Muscle layer of duodenum (tissue), 2 donors: Measurements from ENCODE around the gene RRAS2.

Experiments used
- H3K27ac ChIP-seq: one replicate; pipeline ENCODE4 v1.7.0; 2013; ENCODE audit warnings: mild to moderate bottlenecking, low read length
- H3K27me3 ChIP-seq: one replicate; pipeline ENCODE4 v1.7.0; 2013; ENCODE audit warnings: low read depth, mild to moderate bottlenecking, control low read depth, low read length
- H3K36me3 ChIP-seq, 2 donors: one replicate each; pipeline ENCODE4 v1.7.0; 2013; ENCODE audit warnings: low read length in 2 of 2, control low read depth in 1 of 2, mild to moderate bottlenecking in 1 of 2; ENCODE audit not compliant: insufficient read depth in 2 of 2, control insufficient read depth in 1 of 2
- H3K4me1 ChIP-seq, 2 donors: one replicate each; pipeline ENCODE4 v1.7.0; 2013; ENCODE audit warnings: low read length in 2 of 2, mild to moderate bottlenecking in 2 of 2, control low read depth in 1 of 2, moderate library complexity in 1 of 2; ENCODE audit not compliant: insufficient read depth in 2 of 2, control insufficient read depth in 1 of 2
- H3K4me3 ChIP-seq, 2 donors: one replicate each; pipeline ENCODE4 v1.7.0; 2013; ENCODE audit warnings: low read length in 2 of 2, low read depth in 1 of 2, mild to moderate bottlenecking in 1 of 2
- H3K9me3 ChIP-seq, 2 donors: one replicate each; pipeline ENCODE4 v1.7.0; 2013; ENCODE audit warnings: low read length in 2 of 2, control low read depth in 1 of 2, mild to moderate bottlenecking in 1 of 2; ENCODE audit not compliant: control insufficient read depth in 1 of 2
- donor health status: healthy.

Gene RRAS2

GRCh38 chr11:14266622-14267021 lies 92.4 kb downstream of the RRAS2 start:
- Histone ChIP-seq H3K4me1 (peaks cover 0 to 4% of the 10 kb centered on the region in 2 donors), H3K36me3 (peaks cover 18 to 48% of the 10 kb centered on the region in 2 donors), H3K9me3 (no peaks in the 10 kb centered on the region), H3K4me3 (no peak overlapping the region), H3K27ac (no peak overlapping the region), H3K27me3 (no peaks in the 10 kb centered on the region)

GRCh38 chr11:14264966-14265365 lies 94.0 kb downstream of the RRAS2 start:
- H3K4me1 ChIP-seq: peaks cover 0 to 4% of the 10 kb centered on the region in 2 donors
- no peaks in the 10 kb centered on the region for H3K9me3 ChIP-seq
- H3K36me3 ChIP-seq: peaks cover 18 to 51% of the 10 kb centered on the region in 2 donors
- no peaks in the 10 kb centered on the region for H3K27me3 ChIP-seq
- H3K27ac ChIP-seq: no peak overlapping the region
- no peak overlapping the region for H3K4me3 ChIP-seq

- Histone ChIP-seq H3K9me3 (no peaks in the 10 kb centered on the region), H3K27ac (no peak overlapping the region), H3K27me3 (no peaks in the 10 kb centered on the region), H3K36me3 (peaks cover 18 to 56% of the 10 kb centered on the region in 2 donors), H3K4me1 (peaks cover 0 to 11% of the 10 kb centered on the region in 2 donors), H3K4me3 (no peak overlapping the region)
These were observed 96.6 kb downstream of the RRAS2 start for GRCh38 chr11:14262271-14262846.

GRCh38 chr11:14261066-14261465 lies 97.9 kb downstream of the RRAS2 start:
- Histone ChIP-seq H3K36me3 (peaks cover 18 to 66% of the 10 kb centered on the region in 2 donors), H3K4me3 (no peak overlapping the region), H3K9me3 (no peaks in the 10 kb centered on the region), H3K27me3 (no peaks in the 10 kb centered on the region), H3K27ac (no peak overlapping the region), H3K4me1 (peaks cover 0 to 11% of the 10 kb centered on the region in 2 donors)

GRCh38 chr11:14259878-14260277 lies 99.1 kb downstream of the RRAS2 start:
- no peak overlapping the region for H3K27ac ChIP-seq
- peaks cover 7 to 11% of the 10 kb centered on the region in 2 donors for H3K4me1 ChIP-seq
- no peaks in the 10 kb centered on the region for H3K9me3 ChIP-seq
- H3K27me3 ChIP-seq: no peaks in the 10 kb centered on the region
- peaks cover 7 to 57% of the 10 kb centered on the region in 2 donors for H3K36me3 ChIP-seq
- no peak overlapping the region for H3K4me3 ChIP-seq

- peaks cover 11 to 13% of the 10 kb centered on the region in 2 donors for H3K4me1 ChIP-seq
- no peaks in the 10 kb centered on the region for H3K9me3 ChIP-seq
- peaks cover 5 to 51% of the 10 kb centered on the region in 2 donors for H3K36me3 ChIP-seq
- no peak overlapping the region for H3K27ac ChIP-seq
- no peaks in the 10 kb centered on the region for H3K27me3 ChIP-seq
- no peak overlapping the region for H3K4me3 ChIP-seq
These were observed 99.7 kb downstream of the RRAS2 start for GRCh38 chr11:14259186-14259784.

- no peak overlapping the region for H3K4me3 ChIP-seq
- H3K4me1 ChIP-seq: peaks cover 11 to 22% of the 10 kb centered on the region in 2 donors
- peaks cover 5 to 45% of the 10 kb centered on the region in 2 donors for H3K36me3 ChIP-seq
- H3K9me3 ChIP-seq: no peaks in the 10 kb centered on the region
- H3K27ac ChIP-seq: no peak overlapping the region
- no peaks in the 10 kb centered on the region for H3K27me3 ChIP-seq
These were observed 100.6 kb downstream of the RRAS2 start for GRCh38 chr11:14258221-14258935.

GRCh38 chr11:14255238-14255534 lies 103.8 kb downstream of the RRAS2 start:
- H3K27ac ChIP-seq: no peak overlapping the region
- peaks cover 0 to 34% of the 10 kb centered on the region in 2 donors for H3K36me3 ChIP-seq
- no peaks in the 10 kb centered on the region for H3K27me3 ChIP-seq
- no peaks in the 10 kb centered on the region for H3K9me3 ChIP-seq
- H3K4me3 ChIP-seq: no peak overlapping the region
- H3K4me1 ChIP-seq: peaks cover 7 to 25% of the 10 kb centered on the region in 2 donors

GRCh38 chr11:14254533-14255237 lies 104.3 kb downstream of the RRAS2 start:
- Histone ChIP-seq H3K4me3 (no peak overlapping the region), H3K4me1 (peaks cover 7 to 27% of the 10 kb centered on the region in 2 donors), H3K27me3 (no peaks in the 10 kb centered on the region), H3K9me3 (no peaks in the 10 kb centered on the region), H3K36me3 (peaks cover 0 to 29% of the 10 kb centered on the region in 2 donors), H3K27ac (no peak overlapping the region)

- Histone ChIP-seq H3K27ac (no peak overlapping the region), H3K4me3 (no peak overlapping the region), H3K9me3 (no peaks in the 10 kb centered on the region), H3K4me1 (peaks cover 11 to 33% of the 10 kb centered on the region in 2 donors), H3K36me3 (peaks cover 0 to 22% of the 10 kb centered on the region in 2 donors), H3K27me3 (no peaks in the 10 kb centered on the region)
These were observed 105.1 kb downstream of the RRAS2 start for GRCh38 chr11:14253840-14254239.

GRCh38 chr11:14253421-14253820 lies 105.6 kb downstream of the RRAS2 start:
- H3K27ac ChIP-seq: no peak overlapping the region
- no peaks in the 10 kb centered on the region for H3K9me3 ChIP-seq

More at GRCh38 chr11:14253421-14253820, 105.6 kb downstream of the RRAS2 start:
- H3K27me3 ChIP-seq: no peaks in the 10 kb centered on the region
- H3K4me1 ChIP-seq: peaks cover 12 to 38% of the 10 kb centered on the region in 2 donors
- H3K36me3 ChIP-seq: peaks cover 0 to 21% of the 10 kb centered on the region in 2 donors
- H3K4me3 ChIP-seq: no peak overlapping the region
